ENCODE results near the gene PTPRE.

- TF ChIP-seq CTCF (IDR thresholded peaks at IDR 0.05; ENCODE audit: low read depth, low read length) (no peak), MAX (IDR thresholded peaks at IDR 0.05; ENCODE audit: low read depth, low read length) (no peak), POLR2A (IDR thresholded peaks at IDR 0.05; ENCODE audit: extremely low read depth, insufficient read length) (no peak), MYC (IDR thresholded peaks at IDR 0.05; ENCODE audit: low read depth, low read length) (no peak)
Observed at GRCh38 chr10:128001363-128001745, 94.5 kb downstream of the PTPRE start.
